ENCODE measurements around the gene ZNF460. TPM values are rescaled to one million over a fixed set of nuclear protein-coding genes. Genes with fewer than 3 reads are reported as not detected.

The ZNF460 gene
- total RNA-seq, 1 experiment from 2014 or later, result 22.6 TPM

DNA sequence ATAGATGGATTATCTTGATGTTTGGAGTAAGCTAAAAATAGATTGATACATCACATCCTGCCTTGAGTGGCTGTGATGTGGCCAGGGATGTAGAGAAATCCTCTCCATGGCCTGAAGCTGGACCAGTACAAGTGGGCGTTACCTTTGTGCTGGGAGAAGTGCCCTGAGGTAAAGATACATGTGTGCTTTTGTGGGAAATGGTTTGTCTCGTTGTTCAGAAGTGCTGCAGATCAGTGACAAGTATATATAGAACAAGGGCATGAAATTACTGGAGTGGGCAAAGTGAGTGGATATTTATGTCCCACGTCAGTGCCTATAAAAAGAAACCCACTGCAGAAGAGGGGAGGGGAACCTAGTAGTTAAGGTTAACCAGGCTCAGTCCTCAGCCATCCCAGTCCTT is 58.6 kb downstream of the ZNF460 start:
- DNase-seq (ENCODE audit: low read depth), result no peak

DNA sequence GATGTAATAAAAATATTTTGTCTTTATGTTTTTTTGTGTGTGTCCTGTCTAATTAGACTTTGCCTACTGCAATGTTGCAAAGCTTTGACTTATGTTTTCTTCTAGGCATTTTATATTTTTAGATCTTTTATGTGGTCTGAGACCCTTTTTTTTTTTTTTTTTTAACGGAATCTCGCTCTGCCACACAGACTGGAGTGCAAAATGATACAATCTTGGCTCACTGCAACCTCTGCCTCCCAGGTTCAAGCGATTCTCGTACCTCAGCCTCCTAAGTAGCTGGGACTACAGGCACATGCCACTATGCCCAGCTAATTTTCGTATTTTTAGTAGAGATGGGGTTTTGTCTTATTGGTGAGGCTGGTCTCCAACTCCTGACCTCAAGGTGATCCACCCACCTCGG is 62.3 kb downstream of the ZNF460 start:
- DNase-seq (ENCODE audit: low read depth), result no peak

Other genes starting within 250 kb of the ZNF460 start
- not detected in 2 replicates for gene USP29, start 160.5 kb upstream of the ZNF460 start, total RNA-seq (2014; rRNA removed; shearing (Covaris generic))
- gene ZIM3, start 135.3 kb upstream of the ZNF460 start, total RNA-seq (2014; rRNA removed; shearing (Covaris generic)), result not detected in 2 replicates
- not detected in 2 replicates for gene DUXA, start 113.0 kb upstream of the ZNF460 start, total RNA-seq (2014; rRNA removed; shearing (Covaris generic))
- 26.9 and 32.3 TPM in 2 replicates for gene ZNF264, start 89.0 kb upstream of the ZNF460 start, total RNA-seq (2014; rRNA removed; shearing (Covaris generic))
- gene AURKC, start 49.5 kb upstream of the ZNF460 start, total RNA-seq (2014; rRNA removed; shearing (Covaris generic)), result 0.92 and 1.0 TPM in 2 replicates
- gene ZNF805, start 39.9 kb upstream of the ZNF460 start, total RNA-seq (2014; rRNA removed; shearing (Covaris generic)), result 6.4 and 7.3 TPM in 2 replicates
- gene ZNF543, start 40.0 kb downstream of the ZNF460 start, total RNA-seq (2014; rRNA removed; shearing (Covaris generic)), result 4.5 and 6.4 TPM in 2 replicates
- gene ZNF304, start 70.8 kb downstream of the ZNF460 start, total RNA-seq (2014; rRNA removed; shearing (Covaris generic)), result 5.0 and 7.0 TPM in 2 replicates
- gene TRAPPC2B, start 83.1 kb downstream of the ZNF460 start, total RNA-seq (2014; rRNA removed; shearing (Covaris generic)), result 12.2 and 17.1 TPM in 2 replicates
- gene ZNF547, start 83.1 kb downstream of the ZNF460 start, total RNA-seq (2014; rRNA removed; shearing (Covaris generic)), result 4.0 and 6.4 TPM in 2 replicates
- 9.5 and 11.6 TPM in 2 replicates for gene ZNF548, start 109.4 kb downstream of the ZNF460 start, total RNA-seq (2014; rRNA removed; shearing (Covaris generic))
- gene ZNF17, start 130.7 kb downstream of the ZNF460 start, total RNA-seq (2014; rRNA removed; shearing (Covaris generic)), result 6.1 and 16.0 TPM in 2 replicates
- gene ZNF749, start 154.8 kb downstream of the ZNF460 start, total RNA-seq (2014; rRNA removed; shearing (Covaris generic)), result 16.0 and 17.7 TPM in 2 replicates
- gene VN1R1, start 176.7 kb downstream of the ZNF460 start, total RNA-seq (2014; rRNA removed; shearing (Covaris generic)), result 0.14 TPM in 1 of 2 replicates, not detected in the other
- gene ZNF772, start 197.1 kb downstream of the ZNF460 start, total RNA-seq (2014; rRNA removed; shearing (Covaris generic)), result 11.3 and 18.0 TPM in 2 replicates
- gene ZNF419, start 207.3 kb downstream of the ZNF460 start, total RNA-seq (2014; rRNA removed; shearing (Covaris generic)), result 6.9 and 8.0 TPM in 2 replicates
- gene ZNF773, start 219.5 kb downstream of the ZNF460 start, total RNA-seq (2014; rRNA removed; shearing (Covaris generic)), result 21.9 and 22.3 TPM in 2 replicates
- 3.7 and 4.2 TPM in 2 replicates for gene ZNF549, start 246.9 kb downstream of the ZNF460 start, total RNA-seq (2014; rRNA removed; shearing (Covaris generic))